ES-I3 (cell line): ENCODE measurements around the gene RBM17.
"Not testable (repeated sequence)": the region's sequence is repeated elsewhere in the genome, so short reads cannot be mapped to it uniquely, and the experiment has no call there.

Source experiments
- H3K36me3 ChIP-seq: 2 replicates; pipeline ENCODE4 v1.6.1; 2013; ENCODE audit warnings: mild to moderate bottlenecking, low read length, control low read depth, moderate library complexity; ENCODE audit not compliant: insufficient read depth
- H3K4me1 ChIP-seq: 2 replicates; pipeline ENCODE4 v1.6.1; 2013; ENCODE audit warnings: mild to moderate bottlenecking, control low read depth, low read length; ENCODE audit not compliant: insufficient read depth
- H3K9ac ChIP-seq: 2 replicates; pipeline ENCODE4 v1.6.1; 2013; ENCODE audit warnings: low read depth, mild to moderate bottlenecking, low read length, moderate library complexity
- H3K9me3 ChIP-seq: 2 replicates; pipeline ENCODE4 v1.6.1; 2013; ENCODE audit warnings: mild to moderate bottlenecking, low read length, moderate library complexity; ENCODE audit not compliant: control insufficient read depth, insufficient read depth

The RBM17 gene, protein sequence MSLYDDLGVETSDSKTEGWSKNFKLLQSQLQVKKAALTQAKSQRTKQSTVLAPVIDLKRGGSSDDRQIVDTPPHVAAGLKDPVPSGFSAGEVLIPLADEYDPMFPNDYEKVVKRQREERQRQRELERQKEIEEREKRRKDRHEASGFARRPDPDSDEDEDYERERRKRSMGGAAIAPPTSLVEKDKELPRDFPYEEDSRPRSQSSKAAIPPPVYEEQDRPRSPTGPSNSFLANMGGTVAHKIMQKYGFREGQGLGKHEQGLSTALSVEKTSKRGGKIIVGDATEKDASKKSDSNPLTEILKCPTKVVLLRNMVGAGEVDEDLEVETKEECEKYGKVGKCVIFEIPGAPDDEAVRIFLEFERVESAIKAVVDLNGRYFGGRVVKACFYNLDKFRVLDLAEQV

DNA sequence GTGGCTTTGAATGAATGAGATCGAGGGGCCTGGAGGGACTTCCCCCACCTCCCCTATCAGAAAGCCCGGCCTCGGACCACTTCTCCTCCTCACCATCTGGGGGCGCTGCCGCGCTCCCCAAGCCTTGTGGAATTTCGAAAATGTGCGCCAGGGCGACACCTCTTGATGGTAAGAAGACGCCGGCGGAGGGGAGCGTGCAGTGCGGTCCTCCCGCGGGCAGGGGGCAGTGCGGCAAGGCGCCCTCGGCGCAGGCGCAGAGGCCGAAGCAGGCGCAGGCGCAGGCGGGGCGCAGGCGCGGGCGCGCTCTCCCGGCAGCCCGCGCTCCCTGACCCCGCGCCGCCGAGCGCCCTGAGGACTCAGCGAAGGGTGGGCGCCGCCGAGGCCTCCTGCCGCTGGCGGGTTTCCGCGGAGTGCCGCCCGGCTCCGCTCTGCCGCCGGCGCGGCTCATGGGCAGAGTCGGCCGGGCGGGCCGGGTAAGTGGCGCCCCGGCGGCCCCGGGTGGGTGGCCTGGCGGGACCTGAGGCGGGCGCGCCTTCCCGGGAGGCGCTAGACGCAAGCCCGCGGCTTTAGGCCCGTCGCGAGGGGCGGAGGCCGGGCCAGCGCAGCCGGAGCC, at the start of gene RBM17:
RBM17 (plus strand) TSS at position 314 of the 613 bp plus-strand sequence. CDS start 8,032 bp downstream, outside the sequence.
- Histone ChIP-seq H3K9ac (peak within 1 kb of the TSS; percentile 86), H3K4me1 (peaks cover 6% of the 10 kb centered on the region; the same call in 1 of the 2 replicates), H3K9me3 (no peaks in the 10 kb centered on the region), H3K36me3 (no peaks in the 10 kb centered on the region)

- no peak overlapping the region for H3K9ac ChIP-seq
- no peaks in the 10 kb centered on the region for H3K9me3 ChIP-seq
- H3K4me1 ChIP-seq = no peaks in the 10 kb centered on the region
- no peaks in the 10 kb centered on the region for H3K36me3 ChIP-seq
Measured at GRCh38 chr10:6039711-6040110, 49.1 kb upstream of the RBM17 start.

DNA sequence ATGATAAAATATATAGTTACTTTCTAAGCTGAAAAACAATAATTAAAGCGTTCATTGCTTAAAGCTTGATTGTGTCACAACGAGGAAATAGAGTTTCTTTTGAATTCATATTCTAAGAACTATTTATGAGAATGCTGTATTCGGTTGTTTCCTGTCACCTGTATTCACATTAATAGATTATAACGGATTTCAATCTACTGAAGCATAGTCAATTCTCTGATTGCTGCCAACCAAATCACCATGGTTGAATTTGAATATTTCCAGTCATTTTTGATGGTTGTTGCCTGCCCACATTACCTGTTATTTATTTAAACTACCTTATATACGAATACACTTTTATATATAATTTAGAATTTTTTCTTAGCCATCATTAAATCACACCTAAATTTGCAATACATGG, 48.6 kb upstream of the RBM17 start:
- H3K4me1 ChIP-seq = no peaks in the 10 kb centered on the region
- no peak overlapping the region for H3K9ac ChIP-seq

DNA sequence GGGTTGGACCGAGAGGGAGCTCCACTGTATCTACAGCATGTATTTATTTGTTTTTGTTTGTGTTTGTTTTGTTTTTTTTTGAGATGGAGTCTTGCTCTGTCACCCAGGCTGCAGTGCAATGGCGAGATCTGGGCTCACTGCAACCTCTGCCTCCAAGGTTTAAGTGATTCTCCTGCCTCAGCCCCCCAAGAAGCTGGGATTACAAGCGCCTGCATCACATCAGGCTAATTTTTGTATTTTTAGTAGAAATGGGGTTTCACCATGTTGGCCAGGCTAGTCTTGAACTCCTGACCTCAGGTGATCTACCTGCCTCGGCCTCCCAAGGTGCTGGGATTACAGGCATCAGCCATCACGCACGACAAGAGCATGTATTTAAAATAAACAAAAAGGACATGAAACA, 45.5 kb upstream of the RBM17 start:
- not testable (repeated sequence) for H3K9me3 ChIP-seq, H3K9ac ChIP-seq, H3K36me3 ChIP-seq, H3K4me1 ChIP-seq

More for the DNA sequence above, 48.6 kb upstream of the RBM17 start:
- H3K36me3 ChIP-seq = no peaks in the 10 kb centered on the region
- no peaks in the 10 kb centered on the region for H3K9me3 ChIP-seq

GRCh38 chr10:6044060-6044459, 44.8 kb upstream of the RBM17 start:
- Histone ChIP-seq H3K4me1 (no peaks in the 10 kb centered on the region), H3K9ac (no peak overlapping the region), H3K9me3 (no peaks in the 10 kb centered on the region)

GRCh38 chr10:6044751-6045313, 44.0 kb upstream of the RBM17 start:
- no peaks in the 10 kb centered on the region for H3K36me3 ChIP-seq
- H3K4me1 ChIP-seq = no peaks in the 10 kb centered on the region
- no peaks in the 10 kb centered on the region for H3K9me3 ChIP-seq
- H3K9ac ChIP-seq = no peak overlapping the region

More at GRCh38 chr10:6044060-6044459, 44.8 kb upstream of the RBM17 start:
- no peaks in the 10 kb centered on the region for H3K36me3 ChIP-seq

- no peak overlapping the region for H3K9ac ChIP-seq
- no peaks in the 10 kb centered on the region for H3K36me3 ChIP-seq
- no peaks in the 10 kb centered on the region for H3K4me1 ChIP-seq
- H3K9me3 ChIP-seq = no peaks in the 10 kb centered on the region
Measured at GRCh38 chr10:6045314-6045848, 43.5 kb upstream of the RBM17 start.

- Histone ChIP-seq H3K9ac (no peak overlapping the region), H3K4me1 (no peaks in the 10 kb centered on the region), H3K36me3 (no peaks in the 10 kb centered on the region), H3K9me3 (no peaks in the 10 kb centered on the region)
Measured at GRCh38 chr10:6045878-6046772, 42.7 kb upstream of the RBM17 start.

- H3K9ac ChIP-seq = no peak overlapping the region
- no peaks in the 10 kb centered on the region for H3K36me3 ChIP-seq
- no peaks in the 10 kb centered on the region for H3K4me1 ChIP-seq
- no peaks in the 10 kb centered on the region for H3K9me3 ChIP-seq
Measured at GRCh38 chr10:6046773-6047611, 41.8 kb upstream of the RBM17 start.

GRCh38 chr10:6047847-6048246, 41.0 kb upstream of the RBM17 start:
- Histone ChIP-seq H3K36me3 (no peaks in the 10 kb centered on the region), H3K9ac (no peak overlapping the region), H3K4me1 (no peaks in the 10 kb centered on the region), H3K9me3 (no peaks in the 10 kb centered on the region)

- no peaks in the 10 kb centered on the region for H3K4me1 ChIP-seq
- H3K36me3 ChIP-seq = no peaks in the 10 kb centered on the region
- no peaks in the 10 kb centered on the region for H3K9me3 ChIP-seq
- H3K9ac ChIP-seq = no peak overlapping the region
Measured at GRCh38 chr10:6048281-6049030, 40.4 kb upstream of the RBM17 start.

DNA sequence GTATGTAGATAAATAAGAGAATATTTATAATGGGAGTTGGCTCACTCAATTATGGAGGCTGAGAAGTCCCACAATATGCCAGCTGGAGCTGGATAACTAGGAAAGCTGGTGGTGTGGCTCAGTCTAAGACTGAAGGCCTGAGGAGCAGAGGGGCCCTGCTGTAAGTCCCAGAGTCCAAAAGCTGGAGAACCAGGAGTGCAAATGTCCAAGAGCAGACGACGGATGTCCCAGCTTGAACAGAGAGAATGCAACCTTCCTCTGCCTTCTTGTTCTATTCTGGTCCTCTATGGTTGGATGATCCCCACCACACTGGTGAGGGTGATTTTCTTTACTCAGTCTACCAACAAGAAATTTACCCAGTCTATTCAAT, 39.8 kb upstream of the RBM17 start:
- no peaks in the 10 kb centered on the region for H3K36me3 ChIP-seq
- H3K4me1 ChIP-seq = no peaks in the 10 kb centered on the region
- no peak overlapping the region for H3K9ac ChIP-seq
- no peaks in the 10 kb centered on the region for H3K9me3 ChIP-seq
